Measurements from ENCODE around the gene CREB5. TPM values are rescaled to one million over a fixed set of nuclear protein-coding genes. Genes with fewer than 3 reads are reported as not detected.
"Not testable (repeated sequence)": the region's sequence is repeated elsewhere in the genome, so short reads cannot be mapped to it uniquely, and the experiment has no call there.

CREB5 gene
- total RNA-seq, 4 donors from 2014 or later = 0.88 to 31.4 (median 15.9) TPM

DNA sequence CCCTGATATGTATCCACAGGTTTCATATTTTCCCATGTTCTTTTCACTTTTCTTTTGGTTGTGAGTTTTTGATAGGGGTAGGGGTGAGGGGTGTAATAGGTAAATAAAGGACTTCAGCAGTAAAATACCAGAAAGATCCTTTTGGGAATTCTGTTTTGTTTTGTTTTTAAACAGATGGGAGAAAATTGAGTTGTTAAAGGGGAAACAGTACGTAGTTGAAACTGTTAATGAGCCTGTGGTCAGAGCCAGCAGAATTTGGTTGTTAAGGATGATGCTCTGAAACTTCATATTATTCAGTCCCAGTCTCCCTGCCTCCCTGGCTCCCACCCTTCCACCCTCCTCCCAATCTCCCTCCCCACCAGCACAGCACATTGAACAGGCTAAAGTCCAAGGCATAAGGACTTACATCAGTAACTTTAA lies 195.9 kb downstream of the CREB5 start:
- H3K27ac ChIP-seq = peak overlapping the region in 2 of 4 donors; percentile 25 to 70

GRCh38 chr7:28608731-28609130 lies 196.4 kb downstream of the CREB5 start:
- H3K36me3 ChIP-seq = no peaks in the 10 kb centered on the region
- no peaks in the 10 kb centered on the region for H3K27me3 ChIP-seq
- H3K4me1 ChIP-seq = no peaks in the 10 kb centered on the region
- peak overlapping the region in 2 of 4 donors; percentile 25 to 70 for H3K27ac ChIP-seq
- no peaks in the 10 kb centered on the region for H3K9me3 ChIP-seq
- TF ChIP-seq, protein P1, sequence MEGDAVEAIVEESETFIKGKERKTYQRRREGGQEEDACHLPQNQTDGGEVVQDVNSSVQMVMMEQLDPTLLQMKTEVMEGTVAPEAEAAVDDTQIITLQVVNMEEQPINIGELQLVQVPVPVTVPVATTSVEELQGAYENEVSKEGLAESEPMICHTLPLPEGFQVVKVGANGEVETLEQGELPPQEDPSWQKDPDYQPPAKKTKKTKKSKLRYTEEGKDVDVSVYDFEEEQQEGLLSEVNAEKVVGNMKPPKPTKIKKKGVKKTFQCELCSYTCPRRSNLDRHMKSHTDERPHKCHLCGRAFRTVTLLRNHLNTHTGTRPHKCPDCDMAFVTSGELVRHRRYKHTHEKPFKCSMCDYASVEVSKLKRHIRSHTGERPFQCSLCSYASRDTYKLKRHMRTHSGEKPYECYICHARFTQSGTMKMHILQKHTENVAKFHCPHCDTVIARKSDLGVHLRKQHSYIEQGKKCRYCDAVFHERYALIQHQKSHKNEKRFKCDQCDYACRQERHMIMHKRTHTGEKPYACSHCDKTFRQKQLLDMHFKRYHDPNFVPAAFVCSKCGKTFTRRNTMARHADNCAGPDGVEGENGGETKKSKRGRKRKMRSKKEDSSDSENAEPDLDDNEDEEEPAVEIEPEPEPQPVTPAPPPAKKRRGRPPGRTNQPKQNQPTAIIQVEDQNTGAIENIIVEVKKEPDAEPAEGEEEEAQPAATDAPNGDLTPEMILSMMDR (IDR thresholded peaks at IDR 0.05) = no peak
- peak in 1 of 2 donors; percentile 22 for TF ChIP-seq POLR2A (IDR thresholded peaks at IDR 0.05)
- DNase-seq = no peak
- peak overlapping the region in 2 of 4 donors; percentile 15 to 30 for H3K4me3 ChIP-seq

More for the DNA sequence above, 195.9 kb downstream of the CREB5 start:
- no peaks in the 10 kb centered on the region for H3K27me3 ChIP-seq
- no peaks in the 10 kb centered on the region for H3K36me3 ChIP-seq
- H3K4me3 ChIP-seq = no peak overlapping the region
- TF ChIP-seq, protein P1 (IDR thresholded peaks at IDR 0.05) = no peak
- TF ChIP-seq POLR2A (IDR thresholded peaks at IDR 0.05) = no peak
- H3K4me1 ChIP-seq = no peaks in the 10 kb centered on the region
- DNase-seq = no peak
- no peaks in the 10 kb centered on the region for H3K9me3 ChIP-seq

GRCh38 chr7:28609608-28610007 lies 197.3 kb downstream of the CREB5 start:
- Histone ChIP-seq H3K27me3 (no peaks in the 10 kb centered on the region), H3K36me3 (no peaks in the 10 kb centered on the region), H3K9me3 (no peaks in the 10 kb centered on the region), H3K4me3 (peak overlapping the region in 2 of 4 donors; percentile 15 to 30), H3K27ac (no peak overlapping the region), H3K4me1 (no peaks in the 10 kb centered on the region)
- TF ChIP-seq, protein P1 (IDR thresholded peaks at IDR 0.05) = no peak
- TF ChIP-seq POLR2A (IDR thresholded peaks at IDR 0.05) = no peak
- no peak for DNase-seq

- not testable (repeated sequence) for DNase-seq, H3K4me1 ChIP-seq, H3K36me3 ChIP-seq, H3K27me3 ChIP-seq, H3K4me3 ChIP-seq, H3K9me3 ChIP-seq
- H3K27ac ChIP-seq = peak overlapping the region in 1 of 4 donors; percentile 35
Observed at GRCh38 chr7:28611399-28611897, 199.1 kb downstream of the CREB5 start.

DNA sequence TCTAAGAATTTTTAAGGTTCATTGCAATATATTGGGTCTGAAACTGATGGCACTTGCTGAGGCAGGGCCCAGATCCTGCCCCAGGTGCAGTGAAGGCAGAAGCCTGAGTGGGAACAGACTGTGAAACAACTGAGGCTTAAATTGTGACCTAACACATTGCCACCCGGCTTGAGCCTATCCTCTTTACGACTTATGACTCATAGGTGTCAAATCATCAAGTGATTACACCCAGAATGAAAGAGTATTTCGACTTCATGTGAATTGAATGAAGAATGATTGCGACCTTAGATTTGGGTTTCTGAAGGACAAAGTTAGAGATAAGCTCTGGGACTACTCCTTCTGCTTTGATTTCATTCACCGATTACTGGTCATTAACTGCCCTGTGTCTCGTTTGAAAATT lies 200.9 kb downstream of the CREB5 start:
- Histone ChIP-seq H3K4me1 (no peaks in the 10 kb centered on the region), H3K36me3 (no peaks in the 10 kb centered on the region), H3K9me3 (no peaks in the 10 kb centered on the region), H3K4me3 (no peak overlapping the region), H3K27ac (peak overlapping the region in 1 of 4 donors; percentile 30), H3K27me3 (no peaks in the 10 kb centered on the region)
- peak in 1 of 3 donors; percentile 54 for DNase-seq
- TF ChIP-seq, protein P1 (IDR thresholded peaks at IDR 0.05) = no peak
- TF ChIP-seq POLR2A (IDR thresholded peaks at IDR 0.05) = no peak

- no peak for DNase-seq
- Histone ChIP-seq H3K36me3 (no peaks in the 10 kb centered on the region), H3K9me3 (no peaks in the 10 kb centered on the region), H3K4me3 (no peak overlapping the region), H3K27ac (no peak overlapping the region), H3K4me1 (no peaks in the 10 kb centered on the region), H3K27me3 (no peaks in the 10 kb centered on the region)
- TF ChIP-seq, protein P1 (IDR thresholded peaks at IDR 0.05) = no peak
- no peak for TF ChIP-seq POLR2A (IDR thresholded peaks at IDR 0.05)
Observed at GRCh38 chr7:28615091-28615490, 202.8 kb downstream of the CREB5 start.
